ENCODE data around the gene TMUB1. TPM values are rescaled to one million over a fixed set of nuclear protein-coding genes. Genes with fewer than 3 reads are reported as not detected.

Gene TMUB1
- total RNA-seq, 3 donors from 2014 or later (not counting 1 experiment from before 2014, with no cell fraction given): 44.1 to 49.8 (median 47.3) TPM

- H3K27ac ChIP-seq (ENCODE audit: low read length): no peak overlapping the region
- no peaks in the 10 kb centered on the region for H3K4me1 ChIP-seq (ENCODE audit: control insufficient read depth, insufficient read depth, low read length)
- H3K27me3 ChIP-seq (ENCODE audit: control insufficient read depth, insufficient read depth, low read length): no peaks in the 10 kb centered on the region
- WGBS (ENCODE audit: insufficient coverage): 95% methylated on average over 18 of the region's 19 CpGs
- Mint-ChIP-seq H3K4me1 (peaks cover 0 to 3% of the 10 kb centered on the region in 2 donors), H3K27ac (no peak overlapping the region), H3K9me3 (no peaks in the 10 kb centered on the region), H3K36me3 (no peaks in the 10 kb centered on the region), H3K4me3 (no peak overlapping the region), H3K27me3 (ENCODE audit: low read depth in 2 of 2) (no peaks in the 10 kb centered on the region)
- ATAC-seq (no peak), DNase-seq (no peak)
- intact Hi-C loops (cut with micrococcal nuclease): no loop called here
- no peak for TF ChIP-seq CTCF (IDR thresholded peaks at IDR 0.05)
- no peaks in the 10 kb centered on the region for H3K9me3 ChIP-seq (ENCODE audit: control insufficient read depth, insufficient read depth, low read length)
- peaks cover 7% of the 10 kb centered on the region for H3K36me3 ChIP-seq (ENCODE audit: control insufficient read depth, insufficient read depth, low read length)
- H3K4me3 ChIP-seq (ENCODE audit: low read length): no peak overlapping the region
Observed at GRCh38 chr7:151126491-151127137, 43.3 kb upstream of the TMUB1 start.

- Histone ChIP-seq H3K27me3 (ENCODE audit: control insufficient read depth, insufficient read depth, low read length) (no peaks in the 10 kb centered on the region), H3K36me3 (ENCODE audit: control insufficient read depth, insufficient read depth, low read length) (peaks cover 7% of the 10 kb centered on the region), H3K4me1 (ENCODE audit: control insufficient read depth, insufficient read depth, low read length) (no peaks in the 10 kb centered on the region), H3K9me3 (ENCODE audit: control insufficient read depth, insufficient read depth, low read length) (no peaks in the 10 kb centered on the region), H3K4me3 (ENCODE audit: low read length) (no peak overlapping the region), H3K27ac (ENCODE audit: low read length) (no peak overlapping the region)
- no peaks in the 10 kb centered on the region for H3K27me3 Mint-ChIP-seq (ENCODE audit: low read depth in 2 of 2)
- DNase-seq (no peak), ATAC-seq (no peak)
- H3K36me3 Mint-ChIP-seq: no peaks in the 10 kb centered on the region
- H3K9me3 Mint-ChIP-seq: no peaks in the 10 kb centered on the region
- no peak for TF ChIP-seq CTCF (IDR thresholded peaks at IDR 0.05)
- intact Hi-C loops (cut with micrococcal nuclease): loop anchor here (2.0 kb wide), 2 partner anchors 119 to 177 kb away; no protein-coding TSS in a partner anchor
- no peak overlapping the region for H3K27ac Mint-ChIP-seq
- H3K4me1 Mint-ChIP-seq: peaks cover 0 to 6% of the 10 kb centered on the region in 2 donors
- 93% methylated on average over 58 of the region's 58 CpGs for WGBS (ENCODE audit: insufficient coverage)
- H3K4me3 Mint-ChIP-seq: no peak overlapping the region
Observed at GRCh38 chr7:151125846-151126481, 42.7 kb upstream of the TMUB1 start.

- Histone ChIP-seq H3K4me1 (ENCODE audit: control insufficient read depth, insufficient read depth, low read length) (no peaks in the 10 kb centered on the region), H3K4me3 (ENCODE audit: low read length) (no peak overlapping the region), H3K27ac (ENCODE audit: low read length) (no peak overlapping the region), H3K27me3 (ENCODE audit: control insufficient read depth, insufficient read depth, low read length) (no peaks in the 10 kb centered on the region), H3K36me3 (ENCODE audit: control insufficient read depth, insufficient read depth, low read length) (peaks cover 6% of the 10 kb centered on the region), H3K9me3 (ENCODE audit: control insufficient read depth, insufficient read depth, low read length) (no peaks in the 10 kb centered on the region)
- Mint-ChIP-seq H3K4me1 (peaks cover 0 to 6% of the 10 kb centered on the region in 2 donors), H3K9me3 (no peaks in the 10 kb centered on the region), H3K4me3 (no peak overlapping the region), H3K27me3 (ENCODE audit: low read depth in 2 of 2) (no peaks in the 10 kb centered on the region), H3K36me3 (no peaks in the 10 kb centered on the region), H3K27ac (no peak overlapping the region)
- WGBS (ENCODE audit: insufficient coverage): 94% methylated on average over 22 of the region's 22 CpGs
- TF ChIP-seq CTCF (IDR thresholded peaks at IDR 0.05): no peak
- DNase-seq (no peak), ATAC-seq (no peak)
- intact Hi-C loops (cut with micrococcal nuclease): loop anchor here (2.0 kb wide), 2 partner anchors 119 to 177 kb away; no protein-coding TSS in a partner anchor
Observed at GRCh38 chr7:151125470-151125845, 42.2 kb upstream of the TMUB1 start.

Measured in natural killer cell (primary cell).